Stimulated activated CD4-positive, alpha-beta T cell treated with anti-CD3 and anti-CD28 coated beads, Interleukin-4, amount 100 ng/mL, for 24 hours (primary cell): Measurements from ENCODE around the gene GPS1.

ENCODE experiments used
- DNase-seq: peaks from one replicate; pipeline ENCODE4 v3.0.0-alpha.2; 2020

GPS1 gene

GRCh38 chr17:82015311-82015971 lies 36.3 kb upstream of the GPS1 start:
- DNase-seq: no peak

- DNase-seq: no peak
Observed at GRCh38 chr17:82016061-82016874, 35.4 kb upstream of the GPS1 start.

GRCh38 chr17:82016875-82017459 lies 34.7 kb upstream of the GPS1 start:
- DNase-seq: no peak

GRCh38 chr17:82017612-82018151 lies 34.0 kb upstream of the GPS1 start:
- DNase-seq: no peak

- no peak for DNase-seq
Observed at GRCh38 chr17:82018152-82018988, 33.3 kb upstream of the GPS1 start.

GRCh38 chr17:82018989-82019689 lies 32.6 kb upstream of the GPS1 start:
- no peak for DNase-seq

- DNase-seq: peak; percentile 64
Observed at GRCh38 chr17:82019690-82020571, 31.8 kb upstream of the GPS1 start.

- no peak for DNase-seq
Observed at GRCh38 chr17:82020572-82021106, 31.1 kb upstream of the GPS1 start.

GRCh38 chr17:82021107-82021899 lies 30.4 kb upstream of the GPS1 start:
- DNase-seq: peak; percentile 57

- no peak for DNase-seq
Observed at GRCh38 chr17:82021900-82022309, 29.8 kb upstream of the GPS1 start.

- no peak for DNase-seq
Observed at GRCh38 chr17:82022310-82022980, 29.3 kb upstream of the GPS1 start, which contains the start of gene CENPX. CENPX (minus strand) TSS chr17:82022878; CDS start chr17:82022861, 17 bp downstream.

GRCh38 chr17:82022981-82023446 lies 28.7 kb upstream of the GPS1 start, which contains the start of gene LRRC45:
LRRC45 (plus strand) TSS chr17:82023305; CDS start chr17:82023644, 339 bp downstream.
- peak; percentile 100 for DNase-seq

- DNase-seq: peak; percentile 22
Observed at GRCh38 chr17:82023447-82024241, 28.1 kb upstream of the GPS1 start.

- no peak for DNase-seq
Observed at GRCh38 chr17:82024859-82025258, 26.8 kb upstream of the GPS1 start.

GRCh38 chr17:82025401-82026107 lies 26.1 kb upstream of the GPS1 start:
- no peak for DNase-seq

- no peak for DNase-seq
Observed at GRCh38 chr17:82028246-82028645, 23.5 kb upstream of the GPS1 start.

- no peak for DNase-seq
Observed at GRCh38 chr17:82028966-82029365, 22.7 kb upstream of the GPS1 start.
